NCI-H2196 treated with DMSO at 0.1 percent for 48 hours (cell line): Measurements from ENCODE around the gene GREM2.

Source experiments
- DNase-seq: peaks from one replicate; lab custom pipeline; 2025; ENCODE audit not compliant: unreplicated experiment; lab: John Stamatoyannopoulos, UW

Gene GREM2

DNA sequence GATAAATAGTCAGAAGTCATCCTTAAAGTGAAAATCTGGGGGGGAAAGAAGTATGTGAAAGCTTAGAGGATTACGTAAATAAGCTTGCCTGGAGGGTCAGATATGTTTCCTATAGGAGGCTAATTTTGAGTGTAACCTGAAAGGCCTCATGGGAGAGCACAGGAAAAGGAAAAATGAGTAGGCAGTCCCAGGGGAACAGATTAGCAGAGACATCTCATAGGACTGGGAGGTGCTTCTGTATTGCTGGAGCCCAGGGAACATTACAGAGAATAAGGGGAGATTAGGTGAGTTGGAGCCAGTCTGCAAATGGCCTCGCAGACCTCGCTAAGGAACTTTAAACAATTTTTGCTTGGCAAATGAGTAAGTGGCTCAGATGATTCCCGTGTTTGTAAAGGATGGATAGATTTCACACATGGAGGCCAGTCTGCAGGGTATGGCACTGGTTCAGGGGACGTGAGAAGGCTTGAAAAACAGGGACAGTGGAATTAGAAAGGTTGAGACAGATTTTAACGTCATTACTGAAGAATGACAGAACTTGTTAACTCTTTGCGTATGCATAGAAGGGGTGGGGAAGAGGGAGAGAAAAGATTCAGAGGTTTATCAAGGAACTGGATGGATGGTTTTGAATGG lies 149.1 kb downstream of the GREM2 start:
- no peak for DNase-seq

DNA sequence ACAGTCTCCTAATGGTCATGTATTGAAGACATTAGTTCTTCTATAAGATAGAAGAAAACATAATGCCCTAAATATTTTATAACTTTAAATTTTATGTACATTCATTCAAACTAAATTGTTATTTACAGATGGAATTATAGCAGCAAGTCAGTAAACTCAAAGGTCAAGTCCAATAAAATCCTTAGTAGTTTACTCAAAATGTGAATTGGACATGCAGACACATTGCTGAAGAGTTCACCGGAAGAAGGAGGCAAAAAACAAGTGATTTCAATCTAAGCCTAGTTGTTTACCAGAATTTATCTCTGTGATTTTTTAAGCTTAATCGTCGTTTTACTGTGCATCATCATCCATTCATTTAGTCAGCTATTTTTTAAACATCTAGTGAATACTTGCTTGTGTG lies 149.7 kb downstream of the GREM2 start:
- no peak for DNase-seq

DNA sequence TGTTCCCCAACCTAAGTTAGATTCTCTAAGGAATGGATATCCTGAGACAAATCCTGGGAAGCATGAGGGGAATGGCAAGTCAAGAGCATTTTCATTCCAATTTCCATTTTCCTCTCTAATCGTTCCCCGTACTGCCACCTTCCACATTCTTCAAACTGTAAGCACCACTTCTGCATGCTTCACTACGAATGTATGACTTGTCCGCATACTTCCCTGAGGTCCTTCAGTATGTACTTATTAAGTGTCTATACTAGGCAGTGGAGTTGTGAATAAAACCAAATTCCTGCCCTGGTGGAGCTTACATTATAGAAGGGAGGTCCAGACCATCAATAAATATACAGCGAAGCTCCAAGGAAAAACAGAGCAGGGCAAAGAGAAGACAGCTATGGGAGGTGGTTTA lies 154.8 kb downstream of the GREM2 start:
- no peak for DNase-seq

- DNase-seq: no peak
Measured at GRCh38 chr1:240455228-240455821, 156.6 kb downstream of the GREM2 start.

- DNase-seq: no peak
Measured at GRCh38 chr1:240445369-240445768, 166.6 kb downstream of the GREM2 start.

DNA sequence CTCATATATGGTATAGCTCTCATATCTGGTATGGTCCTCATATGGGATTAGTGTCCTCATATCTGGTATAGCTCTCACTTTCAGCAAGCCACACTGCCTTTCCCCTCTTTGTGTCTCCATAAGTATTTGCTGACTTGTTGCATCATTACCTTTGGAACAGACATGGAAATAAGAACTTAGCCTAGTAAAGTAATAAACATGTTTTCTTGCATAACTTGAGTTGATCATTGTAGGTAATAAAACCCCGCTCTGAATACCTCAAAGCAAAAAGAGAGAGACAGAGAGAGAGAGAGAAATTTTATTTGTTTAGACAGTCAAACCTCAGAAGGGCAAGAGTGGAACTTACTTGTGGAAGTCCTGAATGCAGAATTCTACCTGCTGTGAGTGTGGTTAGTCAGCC lies 170.3 kb downstream of the GREM2 start:
- no peak for DNase-seq
